Fibroblast of lung (primary cell): ENCODE results near the gene CHGA.

ENCODE experiments used
- CTCF ChIP-seq, 2 donors: IDR thresholded peaks in 1 of 2; conservative IDR thresholded peaks in 1 of 2; 1 replicate in 1 of 2; 2 replicates in 1 of 2; pipeline ENCODE4 v1.5.1; 2011 to 2012; ENCODE audit warnings: low read length in 2 of 2, control low read depth in 1 of 2, inconsistent platforms in 1 of 2, low read depth in 1 of 2, mild to moderate bottlenecking in 1 of 2
- EZH2 ChIP-seq: IDR thresholded peaks from 2 replicates; pipeline ENCODE4 v1.5.1; 2012; ENCODE audit warnings: low read length, control low read depth, mild to moderate bottlenecking; ENCODE audit errors: missing control alignments

GRCh38 chr14:92887157-92887556 lies 35.8 kb upstream of the CHGA start:
- TF ChIP-seq CTCF (conservative IDR thresholded peaks at IDR 0.05 in 1 of 2, IDR thresholded peaks at IDR 0.05 in 1 of 2; ENCODE audit: low read depth in 1 of 2, low read length in 2 of 2) (no peak), EZH2 (no peak)
